GM13977 (cell line): ENCODE measurements around the gene VWC2L.

Experiments
- DNase-seq: peaks from one replicate; pipeline ENCODE4 v3.0.0; 2012; ENCODE audit warnings: low spot score
- CTCF ChIP-seq: IDR thresholded peaks from 2 replicates; pipeline ENCODE4 v1.5.1; 2012; ENCODE audit warnings: mild to moderate bottlenecking, control low read depth; ENCODE audit not compliant: insufficient read depth; ENCODE audit errors: extremely low read depth, missing control alignments
- in situ Hi-C: fragments of 300-500 bp; cut with MboI; formaldehyde crosslinking; loops from one replicate; pipeline ENCODE4 v1.12.0; 2022; ENCODE audit warnings: low sequenced_read_pairs, low pct_unique_long_range_greater_than_20kb, mixed read lengths, inconsistent platforms; ENCODE audit not compliant: unreplicated experiment

The VWC2L gene

GRCh38 chr2:214410918-214411554 is at the start of gene VWC2L:
Gene VWC2L, plus strand, starts transcription at chr2:214411054. Its CDS starts 3,140 bp downstream, at chr2:214414194.
- in situ Hi-C loops = no loop called here
- peak; percentile 9 for DNase-seq
- TF ChIP-seq CTCF = no peak

- in situ Hi-C loops = no loop called here
- no peak for DNase-seq
- no peak for TF ChIP-seq CTCF
Measured at GRCh38 chr2:214361116-214361515, 49.7 kb upstream of the VWC2L start.

GRCh38 chr2:214365549-214365948 is 45.3 kb upstream of the VWC2L start:
- no peak for TF ChIP-seq CTCF
- in situ Hi-C loops = no loop called here
- no peak for DNase-seq

GRCh38 chr2:214367171-214367570 is 43.7 kb upstream of the VWC2L start:
- no peak for TF ChIP-seq CTCF
- in situ Hi-C loops = no loop called here
- no peak for DNase-seq

- no peak for TF ChIP-seq CTCF
- DNase-seq = no peak
- in situ Hi-C loops = no loop called here
Measured at GRCh38 chr2:214376618-214377285, 34.1 kb upstream of the VWC2L start.

GRCh38 chr2:214377286-214377624 is 33.6 kb upstream of the VWC2L start:
- DNase-seq = no peak
- TF ChIP-seq CTCF = no peak
- in situ Hi-C loops = no loop called here
